Central memory CD8-positive, alpha-beta T cell (primary cell): ENCODE results near the gene CTU2.
A peak's percentile ranks its signal among the peaks of the same experiment; 100 is the strongest.

Experiments used
- ATAC-seq: fragments of 150-1000 bp; cut with Tn5 transposase; replicated peaks from 2 replicates; pipeline ENCODE4 v1.10.0; 2022; ENCODE audit warnings: mild to moderate bottlenecking, moderate FRiP score, moderate number of reproducible peaks; ENCODE audit not compliant: poor library complexity, severe bottlenecking; ENCODE audit errors: extremely low read depth
- DNase-seq, 2 donors: peaks; one replicate each; pipeline ENCODE4 v3.0.0; 2021; ENCODE audit warnings: low spot score in 2 of 2
- H3K27ac Mint-ChIP-seq: one replicate; pipeline ENCODE4 v1.8.0; 2022; ENCODE audit warnings: low read depth, mild to moderate bottlenecking, moderate library complexity, mixed read lengths
- H3K27me3 Mint-ChIP-seq: one replicate; pipeline ENCODE4 v1.8.0; 2022; ENCODE audit warnings: mixed read lengths
- H3K36me3 Mint-ChIP-seq: one replicate; pipeline ENCODE4 v1.8.0; 2022; ENCODE audit warnings: mild to moderate bottlenecking, moderate library complexity, mixed read lengths; ENCODE audit not compliant: insufficient read depth
- H3K4me1 Mint-ChIP-seq: one replicate; pipeline ENCODE4 v1.8.0; 2022; ENCODE audit warnings: mixed read lengths
- H3K4me3 Mint-ChIP-seq: one replicate; pipeline ENCODE4 v1.8.0; 2022; ENCODE audit warnings: mild to moderate bottlenecking, moderate library complexity, mixed read lengths
- H3K9me3 Mint-ChIP-seq: one replicate; pipeline ENCODE4 v1.8.0; 2022; ENCODE audit warnings: mixed read lengths

CTU2 gene

DNA sequence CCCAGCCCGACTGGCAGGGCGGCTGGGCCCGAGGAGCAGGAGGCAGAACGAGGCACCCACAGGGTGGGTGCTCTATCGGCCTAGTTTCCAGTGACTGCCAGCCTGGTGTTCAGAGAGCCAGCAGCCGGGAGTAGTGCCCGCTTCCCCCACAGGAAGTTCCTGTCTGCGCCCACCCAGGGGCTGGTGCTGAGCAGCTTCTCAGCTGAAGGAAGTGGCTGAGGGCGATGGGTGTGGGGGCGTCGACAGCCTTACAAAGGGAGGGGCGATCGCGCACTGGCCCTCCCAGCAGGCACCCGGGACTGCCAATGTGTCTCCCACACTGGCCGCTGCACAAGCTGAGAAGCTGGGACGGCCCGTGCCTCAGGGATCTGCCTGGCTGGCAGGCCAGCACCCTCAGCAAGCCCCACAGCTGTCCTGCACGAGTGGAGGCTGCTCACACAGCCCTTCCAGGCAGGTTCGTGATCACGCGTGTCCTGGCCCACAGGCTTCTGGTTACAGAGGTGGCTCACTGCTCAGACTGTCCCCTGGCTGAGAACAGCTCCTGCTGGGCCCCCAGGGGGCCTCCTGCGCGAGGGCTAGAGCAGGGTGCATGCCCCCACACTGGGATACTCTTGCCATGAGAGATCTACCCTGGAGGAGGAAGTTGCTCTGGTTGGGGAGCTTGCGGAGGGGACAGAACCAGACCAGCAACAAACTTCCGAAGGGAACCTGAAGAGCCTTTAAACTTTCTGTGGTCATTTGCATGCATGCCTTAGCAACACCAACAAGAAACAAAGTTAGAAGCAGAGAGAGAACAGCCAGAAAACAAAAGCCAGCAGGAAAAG is 2.6 kb upstream of the CTU2 start:
- H3K4me1 Mint-ChIP-seq = peaks cover 42% of the 10 kb centered on the region
- peaks cover 35% of the 10 kb centered on the region for H3K36me3 Mint-ChIP-seq
- H3K4me3 Mint-ChIP-seq = peak overlapping the region; percentile 94
- ATAC-seq (peak; percentile 11), DNase-seq (peak; percentile 47 to 57)
- H3K9me3 Mint-ChIP-seq = no peaks in the 10 kb centered on the region
- no peaks in the 10 kb centered on the region for H3K27me3 Mint-ChIP-seq
- H3K27ac Mint-ChIP-seq = peak overlapping the region; percentile 96

DNA sequence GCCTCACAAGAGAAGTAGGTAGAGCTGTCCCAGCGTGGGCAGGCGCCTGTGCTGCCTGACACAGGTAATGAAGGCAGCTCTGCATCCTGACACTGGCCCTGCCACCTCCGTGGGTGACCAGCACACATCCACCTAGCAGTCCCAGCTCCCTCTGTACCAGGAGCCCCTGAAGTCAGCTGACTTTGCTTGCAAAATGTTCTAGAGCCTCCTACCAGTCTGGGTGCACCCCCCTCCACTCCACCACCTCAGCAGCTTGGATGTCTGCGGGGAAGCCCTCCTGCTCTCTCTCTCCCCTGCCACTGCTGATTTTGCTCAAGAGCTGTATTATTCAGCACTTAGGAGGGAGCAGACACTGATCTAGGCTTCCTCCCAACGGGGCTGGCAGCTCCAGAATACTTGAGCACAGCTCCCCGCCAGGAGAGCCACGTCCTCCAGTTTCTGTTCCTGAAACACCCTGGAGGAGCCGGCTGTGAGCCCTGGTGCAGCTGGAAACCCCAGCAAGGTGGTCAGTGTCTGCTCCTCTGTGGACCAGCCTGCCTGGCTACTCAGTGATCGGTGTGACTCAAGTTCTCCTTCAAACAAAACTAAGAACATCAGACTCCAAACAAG is 1.1 kb upstream of the CTU2 start:
- Mint-ChIP-seq H3K36me3 (peaks cover 31% of the 10 kb centered on the region), H3K27ac (peak overlapping the region; percentile 96), H3K4me1 (peaks cover 36% of the 10 kb centered on the region), H3K4me3 (peak overlapping the region; percentile 94), H3K9me3 (no peaks in the 10 kb centered on the region), H3K27me3 (no peaks in the 10 kb centered on the region)
- DNase-seq (no peak), ATAC-seq (no peak)

DNA sequence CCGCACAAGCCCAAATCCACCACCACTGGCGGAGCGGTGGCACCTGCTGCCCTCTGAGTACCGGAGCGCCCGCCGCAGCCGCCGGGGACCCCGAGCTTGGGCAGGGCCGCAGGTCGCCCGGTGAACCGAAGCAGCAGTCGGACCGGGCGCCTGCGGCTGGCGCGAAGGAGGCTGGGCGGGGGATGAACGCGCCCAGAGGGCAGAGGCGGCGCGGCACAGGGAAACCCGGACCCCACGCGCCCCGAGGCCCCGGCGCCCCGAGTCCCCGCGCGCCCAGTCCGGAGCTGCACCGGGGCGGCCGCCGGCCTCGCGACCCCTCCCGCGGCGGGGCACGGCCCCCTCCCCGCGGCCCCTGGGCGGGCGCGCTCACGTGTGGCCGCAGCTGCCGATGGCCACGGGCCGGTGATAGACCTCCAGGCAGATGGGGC is 488 bp upstream of the CTU2 start:
- H3K36me3 Mint-ChIP-seq = peaks cover 25% of the 10 kb centered on the region
- H3K9me3 Mint-ChIP-seq = no peaks in the 10 kb centered on the region
- no peak for DNase-seq
- peak overlapping the region; percentile 96 for H3K27ac Mint-ChIP-seq
- peak; percentile 17 for ATAC-seq
- H3K4me1 Mint-ChIP-seq = peaks cover 36% of the 10 kb centered on the region
- no peaks in the 10 kb centered on the region for H3K27me3 Mint-ChIP-seq
- peak overlapping the region; percentile 94 for H3K4me3 Mint-ChIP-seq

DNA sequence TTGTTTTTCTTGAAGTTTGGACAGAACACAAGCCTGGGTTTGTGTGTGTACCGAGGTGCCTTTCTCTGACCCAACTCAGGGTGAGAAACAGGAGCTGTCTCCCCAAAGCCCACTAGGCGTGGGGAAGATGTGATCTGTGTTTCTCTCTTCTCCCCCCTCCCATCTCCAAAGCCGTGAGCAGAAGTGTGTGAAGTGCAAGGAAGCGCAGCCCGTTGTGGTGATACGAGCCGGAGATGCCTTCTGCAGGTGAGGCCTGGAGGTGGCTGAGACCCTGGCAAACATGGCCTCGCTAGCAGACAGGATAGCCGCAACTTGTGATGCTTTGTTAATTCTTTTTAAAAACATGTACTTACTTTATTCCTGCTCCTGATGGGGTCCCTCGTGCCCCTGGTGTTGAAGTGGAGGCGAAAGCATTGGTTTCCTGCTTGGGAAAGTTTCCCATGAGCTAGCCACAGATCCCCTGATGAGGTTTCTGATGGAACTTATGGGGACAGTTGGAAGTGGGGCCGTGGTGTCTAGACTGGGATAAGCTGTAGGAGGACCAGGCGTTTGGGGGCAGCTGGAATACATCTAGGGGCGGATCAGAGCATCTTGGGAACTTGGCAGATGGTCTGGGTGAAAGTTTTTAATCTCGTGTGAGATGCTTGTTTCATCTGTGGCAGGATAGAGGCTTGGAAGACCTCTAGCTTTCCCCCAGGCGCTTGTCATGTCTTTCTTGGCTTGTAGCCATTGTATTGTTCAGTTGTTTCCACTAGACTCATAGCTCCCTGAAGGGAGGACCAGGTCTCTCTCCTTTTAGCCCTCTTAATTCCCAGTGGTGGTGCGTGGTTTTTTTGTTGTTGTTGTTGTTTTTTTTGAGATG is 893 bp downstream of the CTU2 start:
- peaks cover 36% of the 10 kb centered on the region for H3K4me1 Mint-ChIP-seq

DNA sequence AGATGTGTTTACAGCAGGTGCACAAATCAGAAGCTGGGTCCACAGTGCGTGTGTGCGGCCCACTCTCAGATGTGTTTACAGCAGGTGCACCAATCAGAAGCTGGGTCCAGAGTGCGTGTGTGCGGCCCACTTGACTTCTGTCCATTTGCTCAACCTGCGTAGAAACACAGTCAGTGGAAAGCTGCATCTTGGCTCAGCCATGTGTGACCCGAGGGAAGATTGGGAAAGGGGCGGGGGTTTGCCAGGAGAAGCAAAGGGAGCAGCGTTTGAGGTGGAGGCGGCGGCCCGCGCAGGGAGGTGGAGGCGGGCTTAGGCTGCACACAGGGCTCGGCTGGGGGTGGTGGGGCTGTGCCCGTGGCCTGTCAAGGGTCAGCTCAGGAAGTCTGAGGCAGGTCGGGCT is 4.3 kb downstream of the CTU2 start:
- H3K27me3 Mint-ChIP-seq = no peaks in the 10 kb centered on the region
- peaks cover 9% of the 10 kb centered on the region for H3K4me1 Mint-ChIP-seq
- peak overlapping the region; percentile 13 for H3K27ac Mint-ChIP-seq
- no peak overlapping the region for H3K4me3 Mint-ChIP-seq
- DNase-seq (no peak), ATAC-seq (no peak)
- peaks cover 14% of the 10 kb centered on the region for H3K36me3 Mint-ChIP-seq
- no peaks in the 10 kb centered on the region for H3K9me3 Mint-ChIP-seq

More for the DNA sequence above, 893 bp downstream of the CTU2 start:
- ATAC-seq = no peak
- no peaks in the 10 kb centered on the region for H3K9me3 Mint-ChIP-seq
- peak overlapping the region; percentile 76 for H3K4me3 Mint-ChIP-seq
- H3K27me3 Mint-ChIP-seq = no peaks in the 10 kb centered on the region
- H3K36me3 Mint-ChIP-seq = peaks cover 19% of the 10 kb centered on the region
- no peak for DNase-seq
- peak overlapping the region; percentile 74 for H3K27ac Mint-ChIP-seq

DNA sequence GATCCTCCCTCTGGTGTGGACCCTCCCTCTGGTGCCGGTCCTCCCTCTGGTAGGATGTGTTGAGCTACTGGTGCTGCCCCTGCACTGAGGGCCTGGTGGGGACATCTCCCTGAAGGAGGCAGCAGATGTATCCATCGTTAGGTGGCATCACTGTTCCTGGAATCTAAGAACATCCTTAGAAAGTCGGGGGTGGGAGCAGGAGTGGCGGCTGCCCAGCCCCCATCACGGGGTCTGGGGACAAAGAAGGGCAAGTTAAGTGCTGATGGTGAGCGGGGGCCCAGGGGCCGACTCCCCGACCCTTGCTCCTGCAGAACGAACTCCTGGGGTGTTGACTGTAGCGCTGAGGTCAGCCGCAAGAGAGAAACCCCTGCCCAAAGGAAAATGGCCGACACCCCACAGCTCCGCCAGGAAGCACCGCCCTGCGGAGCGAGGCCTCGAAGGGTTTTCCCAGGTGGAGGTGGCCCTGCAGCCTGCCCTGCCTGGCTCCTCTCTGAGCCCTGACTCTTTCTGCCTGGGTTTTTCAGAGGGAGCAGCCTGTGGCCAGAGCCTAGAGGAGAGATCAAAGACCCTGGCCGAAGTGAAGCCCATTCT is 5.5 kb downstream of the CTU2 start:
- Mint-ChIP-seq H3K4me1 (peaks cover 8% of the 10 kb centered on the region), H3K4me3 (no peak overlapping the region), H3K27me3 (no peaks in the 10 kb centered on the region), H3K36me3 (peaks cover 15% of the 10 kb centered on the region), H3K27ac (no peak overlapping the region), H3K9me3 (no peaks in the 10 kb centered on the region)
- ATAC-seq (no peak), DNase-seq (no peak)

DNA sequence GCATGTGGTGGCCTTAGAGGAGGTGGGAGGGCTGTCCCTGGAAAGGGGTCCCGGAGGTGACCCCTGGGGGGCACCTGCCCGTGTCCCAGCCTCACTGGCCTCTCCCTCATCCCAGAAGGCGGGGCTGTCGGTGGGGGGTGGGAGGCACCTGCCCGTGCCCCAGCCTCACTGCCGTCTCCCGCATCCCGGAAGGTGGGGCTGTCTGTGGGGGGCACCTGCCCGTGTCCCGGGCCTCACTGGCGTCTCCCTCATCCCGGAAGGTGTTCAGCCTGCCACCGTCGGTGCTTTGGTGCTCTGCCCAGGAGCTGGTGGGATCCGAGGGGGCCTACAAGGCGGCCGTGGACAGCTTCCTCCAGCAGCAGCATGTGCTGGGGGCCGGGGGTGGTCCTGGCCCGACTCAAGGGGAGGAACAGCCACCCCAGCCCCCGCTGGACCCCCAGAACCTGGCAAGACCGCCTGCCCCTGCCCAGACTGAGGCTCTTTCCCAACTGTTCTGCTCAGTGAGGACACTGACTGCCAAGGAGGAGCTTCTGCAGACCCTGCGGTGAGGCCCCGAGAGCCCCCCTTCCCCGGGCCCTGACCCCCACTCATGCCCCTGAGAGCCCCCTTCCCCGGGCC is 6.2 kb downstream of the CTU2 start:
- no peak overlapping the region for H3K27ac Mint-ChIP-seq
- no peak overlapping the region for H3K4me3 Mint-ChIP-seq
- no peaks in the 10 kb centered on the region for H3K9me3 Mint-ChIP-seq
- ATAC-seq = no peak
- no peak for DNase-seq
- H3K36me3 Mint-ChIP-seq = peaks cover 14% of the 10 kb centered on the region
- no peaks in the 10 kb centered on the region for H3K27me3 Mint-ChIP-seq
- peaks cover 2% of the 10 kb centered on the region for H3K4me1 Mint-ChIP-seq

DNA sequence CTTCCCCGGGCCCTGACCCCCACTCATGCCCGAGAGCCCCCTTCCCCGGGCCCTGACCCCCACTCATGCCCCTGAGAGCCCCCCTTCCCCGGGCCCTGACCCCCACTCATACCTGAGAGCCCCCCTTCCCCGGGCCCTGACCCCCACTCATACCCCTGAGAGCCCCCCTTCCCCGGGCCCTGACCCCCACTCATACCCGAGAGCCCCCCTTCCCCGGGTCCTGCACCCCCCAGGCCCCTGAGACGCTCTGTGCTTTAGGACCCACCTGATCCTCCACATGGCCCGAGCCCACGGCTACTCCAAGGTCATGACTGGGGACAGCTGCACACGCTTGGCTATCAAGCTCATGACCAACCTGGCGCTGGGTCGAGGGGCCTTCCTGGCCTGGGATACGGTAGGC is 6.8 kb downstream of the CTU2 start:
- Mint-ChIP-seq H3K4me3 (no peak overlapping the region), H3K9me3 (no peaks in the 10 kb centered on the region), H3K27me3 (no peaks in the 10 kb centered on the region), H3K36me3 (peaks cover 13% of the 10 kb centered on the region), H3K4me1 (no peaks in the 10 kb centered on the region), H3K27ac (no peak overlapping the region)
- DNase-seq = no peak
- ATAC-seq = no peak

DNA sequence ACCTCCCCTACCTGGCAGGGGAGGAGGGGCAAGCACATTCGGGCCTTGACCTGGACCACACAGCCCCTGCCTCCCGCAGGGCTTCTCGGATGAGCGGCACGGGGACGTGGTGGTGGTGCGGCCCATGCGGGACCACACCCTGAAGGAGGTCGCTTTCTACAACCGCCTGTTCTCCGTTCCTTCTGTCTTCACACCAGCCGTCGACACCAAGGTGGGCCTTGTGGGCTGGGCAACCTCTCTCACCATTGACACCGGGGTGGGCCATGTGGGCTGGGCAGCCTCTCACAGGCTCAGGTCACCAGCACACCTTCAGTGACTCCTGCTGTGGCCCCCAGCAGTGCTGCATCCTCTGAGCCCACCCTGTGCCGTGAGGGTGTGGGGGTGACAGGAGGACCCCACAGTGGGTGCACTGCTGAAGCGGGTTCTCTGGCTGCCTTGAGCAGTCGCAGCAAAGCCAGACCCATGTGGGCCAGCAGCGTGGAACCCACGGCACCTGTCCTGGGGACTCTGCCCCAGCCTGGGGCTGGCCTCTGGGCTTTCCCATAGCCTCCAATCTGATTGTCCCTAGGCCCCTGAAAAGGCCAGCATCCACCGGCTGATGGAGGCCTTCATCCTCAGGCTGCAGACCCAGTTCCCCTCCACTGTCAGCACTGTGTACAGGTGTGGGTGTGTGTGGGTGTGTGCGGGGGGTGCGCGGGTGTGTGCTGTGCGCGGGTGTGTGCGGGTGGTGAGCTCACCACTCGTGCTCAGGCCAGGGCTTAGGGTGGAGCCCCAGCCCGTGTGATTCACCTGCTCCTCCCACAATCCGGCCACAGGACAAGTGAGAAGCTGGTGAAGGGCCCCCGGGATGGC is 7.5 kb downstream of the CTU2 start:
- Mint-ChIP-seq H3K27me3 (no peaks in the 10 kb centered on the region), H3K4me1 (no peaks in the 10 kb centered on the region), H3K4me3 (no peak overlapping the region), H3K9me3 (no peaks in the 10 kb centered on the region), H3K36me3 (peaks cover 15% of the 10 kb centered on the region), H3K27ac (no peak overlapping the region)
- ATAC-seq = no peak
- DNase-seq = no peak

DNA sequence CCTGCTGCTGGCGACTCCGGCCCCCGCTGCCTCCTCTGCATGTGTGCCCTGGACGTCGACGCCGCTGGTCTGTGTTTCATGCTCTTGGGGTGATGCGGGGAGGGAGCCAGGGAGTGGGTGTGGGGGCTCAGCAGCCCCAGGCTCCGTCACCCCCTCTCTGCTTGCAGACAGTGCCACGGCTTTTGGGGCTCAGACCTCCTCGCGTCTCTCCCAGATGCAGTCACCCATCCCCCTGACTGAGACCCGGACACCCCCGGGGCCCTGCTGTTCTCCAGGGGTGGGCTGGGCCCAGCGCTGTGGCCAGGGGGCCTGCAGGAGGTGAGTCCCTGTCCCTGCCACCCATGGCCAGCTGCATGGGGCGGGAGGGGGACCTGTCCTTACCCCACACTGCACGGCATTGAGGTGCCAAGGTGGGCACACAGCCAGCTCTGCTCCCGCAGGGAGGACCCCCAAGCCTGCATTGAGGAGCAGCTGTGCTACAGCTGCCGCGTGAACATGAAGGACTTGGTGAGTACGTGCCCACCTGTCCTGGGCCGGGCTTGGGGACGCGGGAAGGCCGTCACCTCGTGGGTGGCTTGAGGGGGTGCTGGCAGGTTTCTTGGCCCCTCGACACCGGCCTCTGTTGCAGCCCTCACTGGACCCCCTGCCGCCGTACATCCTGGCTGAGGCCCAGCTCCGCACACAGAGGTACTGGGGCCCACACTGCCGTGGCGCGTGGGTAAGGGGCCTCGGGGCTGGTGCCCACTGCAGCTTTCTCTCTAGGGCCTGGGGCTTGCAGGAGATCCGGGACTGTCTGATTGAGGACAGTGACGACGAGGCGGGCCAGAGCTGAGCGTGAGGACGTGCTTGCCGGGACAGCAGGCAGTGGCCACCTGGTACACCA is 8.4 kb downstream of the CTU2 start:
- Mint-ChIP-seq H3K27me3 (no peaks in the 10 kb centered on the region), H3K27ac (no peak overlapping the region), H3K4me1 (no peaks in the 10 kb centered on the region), H3K9me3 (no peaks in the 10 kb centered on the region), H3K36me3 (peaks cover 19% of the 10 kb centered on the region), H3K4me3 (no peak overlapping the region)
- no peak for ATAC-seq
- DNase-seq = no peak
